SHP77 (cell line): ENCODE data around the gene ASPHD2.
A peak's percentile ranks its signal among the peaks of the same experiment; 100 is the strongest.
"Not testable (repeated sequence)": the region's sequence is repeated elsewhere in the genome, so short reads cannot be mapped to it uniquely, and the experiment has no call there.

Source experiments
- DNase-seq, 2 experiments: peaks; one replicate each; lab custom pipeline; 2025; lab: John Stamatoyannopoulos, UW

The ASPHD2 gene, protein sequence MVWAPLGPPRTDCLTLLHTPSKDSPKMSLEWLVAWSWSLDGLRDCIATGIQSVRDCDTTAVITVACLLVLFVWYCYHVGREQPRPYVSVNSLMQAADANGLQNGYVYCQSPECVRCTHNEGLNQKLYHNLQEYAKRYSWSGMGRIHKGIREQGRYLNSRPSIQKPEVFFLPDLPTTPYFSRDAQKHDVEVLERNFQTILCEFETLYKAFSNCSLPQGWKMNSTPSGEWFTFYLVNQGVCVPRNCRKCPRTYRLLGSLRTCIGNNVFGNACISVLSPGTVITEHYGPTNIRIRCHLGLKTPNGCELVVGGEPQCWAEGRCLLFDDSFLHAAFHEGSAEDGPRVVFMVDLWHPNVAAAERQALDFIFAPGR

DNA sequence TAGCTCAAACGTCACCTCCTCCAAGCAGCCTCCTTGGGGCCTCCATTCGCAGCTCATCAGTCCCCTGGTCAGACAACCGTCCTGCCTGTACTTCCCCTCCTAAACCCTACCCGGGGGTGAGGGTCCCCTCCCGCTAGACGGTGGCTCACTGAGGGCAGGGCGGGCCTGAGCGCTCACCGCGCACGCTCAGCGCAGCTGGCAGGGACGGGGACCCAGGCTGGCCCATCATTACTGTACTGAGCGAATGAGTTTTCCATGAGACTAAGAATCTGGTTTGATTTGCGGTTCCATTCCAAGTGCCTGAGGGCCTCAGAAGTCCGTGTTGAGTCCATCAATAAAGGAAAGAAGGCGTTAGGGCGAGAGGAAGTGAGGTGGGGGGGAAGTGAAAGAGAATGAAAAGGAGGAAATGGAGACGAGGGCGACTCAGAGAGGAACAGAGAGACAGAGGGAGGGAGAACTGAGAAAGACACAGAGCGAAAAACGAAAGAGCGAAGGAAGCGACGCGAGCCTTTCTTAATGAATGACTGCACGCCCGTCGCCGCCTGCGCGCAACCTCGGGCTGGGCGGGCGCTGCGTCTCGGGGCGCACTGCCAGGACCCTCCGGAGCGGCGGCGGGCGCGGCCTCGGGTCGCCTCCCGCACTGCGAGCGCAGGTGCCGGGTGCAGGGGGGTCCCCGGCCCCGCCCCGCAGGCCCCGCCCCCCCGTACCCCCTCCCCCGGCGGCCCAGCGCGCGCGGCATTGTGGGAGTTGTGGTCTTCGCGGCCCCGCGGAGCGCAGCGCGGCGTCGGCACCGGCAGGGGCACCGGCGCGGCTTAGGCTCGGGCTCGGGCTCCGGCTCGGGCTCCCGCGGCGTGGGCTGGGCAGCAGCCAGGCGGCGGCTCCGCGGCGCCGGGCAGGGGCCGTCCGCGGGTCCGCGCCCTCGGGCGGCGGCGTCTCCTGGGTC lies at the start of gene ASPHD2:
Gene ASPHD2 (plus strand): TSS at position 746 of the 943 bp plus-strand sequence. CDS start 4,356 bp downstream, outside the sequence.
- peak; percentile 51 to 54 for DNase-seq

DNA sequence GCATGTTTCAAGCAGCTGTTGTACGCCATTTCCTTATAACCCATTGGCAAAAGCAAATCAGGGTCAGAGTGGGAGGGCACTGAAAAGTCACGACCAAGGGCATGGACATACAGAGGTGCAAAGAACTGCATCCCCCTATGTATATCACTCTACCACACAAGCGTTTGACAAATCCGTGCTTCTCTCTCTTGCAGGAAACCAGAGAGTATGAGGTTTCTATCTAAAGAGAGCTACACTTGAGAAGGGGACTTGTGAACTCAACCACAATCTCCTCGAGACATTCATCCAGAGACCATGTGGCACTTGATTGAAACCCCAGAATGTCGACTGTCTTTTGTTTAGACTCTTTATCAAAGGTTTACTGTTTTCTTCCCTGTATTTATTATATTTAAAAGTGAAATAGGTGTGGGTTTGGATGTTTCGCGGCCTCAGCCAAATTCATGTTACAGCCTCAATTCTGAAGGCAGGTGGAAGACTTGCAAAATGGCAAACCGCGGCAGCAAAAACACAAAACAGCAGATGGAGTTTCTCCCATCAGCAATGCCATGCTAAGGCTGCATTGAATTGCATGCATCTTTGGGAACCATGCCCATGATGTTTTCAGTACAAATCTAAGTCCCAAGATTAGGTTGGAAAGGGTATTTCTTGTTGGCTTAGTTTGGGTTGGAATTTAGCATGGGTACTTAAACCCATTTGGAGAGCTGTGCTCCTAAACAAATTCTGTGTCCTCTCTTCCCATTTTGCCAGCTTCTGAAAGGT lies 48.8 kb upstream of the ASPHD2 start:
- no peak for DNase-seq

DNA sequence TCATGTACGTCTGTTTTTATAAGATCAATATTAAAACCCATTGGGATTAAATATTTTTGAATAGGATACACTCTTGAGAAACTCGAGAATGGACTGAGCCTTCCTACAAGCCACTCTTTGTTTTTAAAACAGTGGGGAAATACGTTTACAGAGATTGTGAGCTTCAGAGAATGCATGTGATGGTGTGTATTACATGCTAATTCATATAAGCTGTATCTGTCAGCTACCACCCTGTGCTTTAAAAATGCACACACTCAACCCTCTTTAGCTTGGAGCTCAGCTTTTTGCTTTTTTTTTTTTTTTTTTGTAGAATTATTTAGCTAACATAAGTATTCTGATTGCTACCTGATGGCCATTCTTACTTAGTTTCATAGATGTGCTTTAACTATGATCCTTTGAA lies 46.3 kb upstream of the ASPHD2 start:
- no peak for DNase-seq

DNA sequence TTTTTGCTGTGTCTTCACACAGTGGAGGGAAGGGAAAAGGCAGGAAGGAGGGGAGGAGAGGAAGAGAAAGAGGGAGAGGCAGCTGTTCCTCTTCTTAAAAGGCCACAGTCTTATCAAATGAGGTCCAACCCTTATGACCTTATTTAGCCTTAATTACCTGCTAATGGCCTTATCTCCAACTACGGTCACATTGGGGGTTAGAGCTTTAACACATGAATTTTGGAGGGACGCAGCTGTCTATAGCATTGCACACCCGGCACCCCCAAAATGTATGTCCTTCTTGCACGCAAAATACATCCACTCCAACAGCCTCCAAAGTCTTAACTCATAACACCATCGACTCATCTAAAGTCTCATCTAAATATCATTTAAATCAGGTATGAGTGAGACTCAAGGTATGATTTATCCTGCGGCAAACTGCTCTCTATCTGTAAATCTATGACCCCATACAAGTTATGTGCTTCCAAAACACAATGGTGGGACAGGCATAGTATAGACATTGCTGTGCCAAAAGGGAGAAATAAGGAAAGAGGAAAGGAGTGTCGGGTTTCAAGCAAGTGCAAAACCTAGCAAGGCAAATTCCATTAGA lies 45.0 kb upstream of the ASPHD2 start:
- no peak for DNase-seq

DNA sequence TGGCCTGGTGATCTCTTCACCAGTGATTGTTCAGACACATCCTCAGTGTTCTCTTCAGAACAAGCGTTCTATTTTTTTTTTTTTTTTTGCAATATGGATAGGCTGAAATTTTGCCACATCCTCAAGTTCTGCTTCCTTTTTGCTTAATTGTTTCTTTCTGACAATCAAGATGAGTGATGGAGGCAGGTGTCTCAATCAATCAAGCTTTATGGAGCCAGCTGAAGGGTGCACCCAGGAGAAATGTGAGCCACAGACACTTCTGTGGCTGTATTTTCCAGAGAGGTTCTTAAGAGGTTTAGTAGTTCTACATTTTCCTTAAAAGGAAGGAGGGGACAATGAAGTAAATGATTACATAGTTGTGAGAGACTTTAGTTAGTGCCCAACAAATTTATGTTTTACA lies 43.9 kb upstream of the ASPHD2 start:
- DNase-seq: no peak

DNA sequence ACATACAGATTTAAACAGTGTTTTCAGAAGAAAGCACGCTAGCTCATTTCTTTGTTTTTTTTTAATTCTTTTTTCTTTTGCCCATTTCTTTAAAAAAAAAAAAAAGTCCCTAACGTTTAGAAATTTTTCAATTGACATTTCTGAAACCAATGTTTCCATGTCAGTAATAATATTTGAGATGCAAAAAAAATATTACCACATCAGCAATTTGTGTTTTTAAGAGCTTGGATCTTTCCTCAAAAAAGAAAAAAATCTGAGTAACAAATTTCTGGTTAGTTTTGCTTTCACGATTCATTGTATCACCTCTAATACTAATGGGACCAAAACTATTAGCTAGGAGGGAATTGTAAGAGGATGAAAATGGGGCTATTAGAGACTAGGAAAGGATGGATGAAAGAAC lies 39.9 kb upstream of the ASPHD2 start:
- DNase-seq: no peak

DNA sequence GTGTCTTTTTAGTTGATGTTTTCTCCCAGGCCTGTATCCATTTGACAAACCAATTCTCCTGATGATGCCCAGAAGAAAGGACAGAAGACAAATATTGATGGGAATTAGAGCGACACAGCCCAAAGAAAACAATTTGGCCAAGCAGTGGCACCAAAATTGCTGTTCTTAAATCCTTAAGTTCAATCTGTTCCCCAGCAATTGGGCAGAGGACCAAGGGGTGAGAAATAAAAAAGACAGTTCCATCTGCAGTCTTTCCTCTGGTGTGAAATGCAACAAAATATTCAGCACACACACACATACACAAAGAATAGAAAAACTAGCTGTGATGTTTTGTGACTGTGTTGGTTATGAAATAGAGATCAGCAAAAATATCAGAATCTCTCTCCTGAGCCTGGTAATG lies 38.0 kb upstream of the ASPHD2 start:
- no peak for DNase-seq

DNA sequence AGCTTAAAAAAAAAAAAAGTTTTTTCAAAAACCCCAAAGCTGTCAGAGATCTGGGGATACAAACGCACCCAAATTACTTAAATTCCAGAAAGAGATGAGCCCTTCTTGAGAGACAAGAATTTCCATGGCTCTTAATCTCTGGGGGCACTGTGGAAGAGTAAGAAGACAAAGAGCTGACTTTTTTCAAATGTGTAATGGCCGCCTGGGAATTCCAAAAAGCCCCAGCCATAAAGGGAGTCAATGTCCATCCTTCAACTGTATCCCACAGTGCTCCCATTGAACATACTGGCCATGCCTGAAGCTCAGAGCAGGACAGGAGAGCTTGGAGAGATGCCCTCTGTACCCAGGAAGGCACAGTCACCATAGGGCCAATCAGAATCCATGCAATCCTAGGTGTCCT lies 37.4 kb upstream of the ASPHD2 start:
- no peak for DNase-seq

DNA sequence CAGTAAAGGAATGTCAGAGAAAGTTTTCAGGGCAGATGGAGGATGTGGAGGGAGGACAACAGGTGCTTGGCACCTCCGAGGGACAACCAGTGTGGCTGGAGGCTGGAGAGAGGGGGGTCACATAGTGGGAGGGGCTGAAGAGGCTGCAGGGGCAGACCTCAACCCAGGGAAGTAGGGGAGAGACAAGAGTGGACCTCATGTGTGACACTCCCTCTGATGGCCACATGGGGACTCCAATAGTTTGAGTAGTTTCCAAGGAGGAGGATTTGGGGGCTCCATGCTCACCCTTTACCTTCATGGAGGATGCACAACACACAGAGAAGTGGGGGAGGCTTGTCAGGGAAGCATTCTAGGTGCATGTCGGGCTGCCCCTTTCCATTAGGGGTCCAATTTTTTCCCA lies 35.1 kb upstream of the ASPHD2 start:
- no peak for DNase-seq

DNA sequence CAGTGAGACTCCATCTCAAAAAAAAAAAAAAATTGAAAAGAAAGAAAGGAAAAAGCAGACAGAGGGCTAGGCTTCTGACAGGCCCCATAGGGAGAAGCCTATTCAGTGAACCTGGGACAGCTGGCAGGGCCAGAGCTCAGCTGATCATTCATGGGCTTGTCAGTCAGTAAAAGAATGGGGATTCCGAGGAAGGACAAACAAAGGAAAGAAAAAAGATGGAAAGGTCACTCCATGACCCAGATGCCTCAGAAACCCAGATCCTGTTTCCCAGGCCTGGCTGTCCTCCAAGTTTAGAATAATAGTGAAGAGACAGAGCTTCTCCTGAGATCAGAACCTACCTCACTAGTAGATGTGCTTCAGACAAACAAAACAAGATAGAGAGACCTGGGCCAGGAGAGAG lies 34.3 kb upstream of the ASPHD2 start:
- DNase-seq: peak in 1 of 2 experiments; percentile 49

DNA sequence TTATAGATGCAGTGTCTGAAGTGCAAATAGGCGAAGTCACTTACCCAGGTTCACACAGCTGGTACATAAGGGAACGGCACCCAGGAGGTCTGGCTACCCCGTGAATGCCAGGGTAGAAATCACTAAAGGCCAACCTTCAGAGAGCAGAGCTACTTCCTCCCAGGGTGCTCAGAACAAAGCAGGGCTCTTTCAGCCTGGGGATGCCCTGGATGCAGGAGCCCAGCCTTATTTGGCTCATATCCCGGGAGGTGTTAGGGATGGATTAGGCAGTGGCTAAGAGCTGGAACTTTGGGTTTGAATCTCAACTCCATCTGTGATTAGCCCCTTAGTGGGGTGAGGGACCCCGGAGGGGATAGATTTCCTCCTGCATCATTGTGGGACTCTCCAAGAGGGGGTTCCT lies 33.1 kb upstream of the ASPHD2 start:
- DNase-seq: no peak

DNA sequence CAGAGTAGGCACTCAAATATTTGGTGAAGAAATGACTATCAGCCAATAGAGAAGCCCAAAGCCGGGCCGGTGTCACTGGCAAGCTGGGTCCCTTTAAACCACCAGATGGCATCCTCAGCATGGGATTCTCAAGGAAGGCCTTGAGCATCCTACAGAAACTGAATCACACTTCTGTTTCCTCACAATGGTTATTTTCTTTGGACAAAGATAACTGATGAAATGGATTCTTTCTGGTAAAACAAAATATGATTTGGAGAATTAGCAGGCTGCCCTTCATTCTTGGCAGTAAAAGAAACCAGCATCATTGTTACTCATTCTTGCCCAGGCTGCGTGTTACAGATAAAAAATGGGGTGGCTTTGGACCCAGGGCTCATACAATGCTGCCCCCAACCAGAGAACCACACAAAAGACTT lies 30.3 kb upstream of the ASPHD2 start:
- peak; percentile 43 to 67 for DNase-seq

DNA sequence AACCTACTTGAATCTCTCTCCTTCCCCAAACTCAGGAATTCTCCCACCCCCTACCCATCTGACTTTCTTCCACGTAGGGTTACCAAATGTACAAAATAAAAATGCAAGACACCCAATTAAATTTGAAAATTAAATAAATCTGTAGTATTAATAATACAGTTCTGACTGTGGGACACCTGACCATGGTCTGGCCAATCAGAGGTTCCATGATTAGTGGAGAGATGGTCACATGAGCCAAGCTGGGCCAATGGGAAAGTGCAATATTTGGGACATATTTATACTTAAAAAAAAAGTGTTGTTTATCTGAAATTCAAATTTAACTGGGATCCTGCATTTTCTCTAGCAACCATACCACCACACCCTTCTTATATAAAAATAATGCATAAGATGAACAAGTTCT lies 29.8 kb upstream of the ASPHD2 start:
- no peak for DNase-seq

DNA sequence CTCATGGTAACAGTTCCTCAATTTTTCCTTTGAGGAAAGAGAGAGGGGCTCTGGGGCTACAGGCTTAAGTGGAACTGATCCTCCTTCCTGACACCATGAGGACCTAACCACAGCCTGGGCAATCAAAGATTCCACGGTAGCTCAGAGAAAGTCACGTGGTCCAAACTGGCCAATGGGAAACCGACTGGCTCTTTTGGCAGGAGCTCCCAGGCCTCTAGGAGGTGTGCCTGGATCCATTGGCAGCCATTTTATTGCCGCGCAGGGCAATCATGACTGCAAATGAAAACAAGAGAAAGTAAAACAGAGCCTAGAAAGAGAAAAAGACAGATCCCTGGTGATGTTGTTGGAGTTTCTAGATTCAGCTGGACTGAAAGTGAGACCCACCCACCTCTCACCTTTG lies 27.3 kb upstream of the ASPHD2 start:
- no peak for DNase-seq

DNA sequence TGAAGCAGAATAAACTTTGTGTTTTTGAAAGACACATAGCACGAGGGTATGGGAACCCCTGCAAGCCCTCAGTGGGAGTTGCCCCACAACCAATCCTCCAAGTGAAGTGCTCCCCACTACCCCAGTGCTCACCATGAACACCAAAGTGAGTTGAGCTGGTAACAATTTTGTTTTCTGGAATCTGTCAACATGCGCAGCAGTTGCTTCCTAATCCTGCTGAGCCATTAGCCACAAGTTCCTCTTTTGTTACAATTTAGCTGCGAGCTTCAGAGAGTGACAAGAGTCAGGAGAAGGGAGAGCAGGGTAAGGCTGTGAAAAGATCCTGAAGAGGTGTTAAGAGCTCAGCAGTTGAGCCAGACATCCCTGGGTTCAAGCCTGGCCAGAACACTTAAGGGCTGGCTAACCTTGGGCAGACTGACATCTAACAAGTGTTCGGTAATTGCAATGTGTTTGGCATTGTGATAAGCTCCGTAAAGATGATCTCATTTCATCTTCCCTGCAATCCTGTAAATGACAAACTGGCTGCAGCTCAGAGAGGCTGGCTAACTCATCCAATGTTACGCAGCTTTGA lies 24.1 kb upstream of the ASPHD2 start:
- DNase-seq: no peak

DNA sequence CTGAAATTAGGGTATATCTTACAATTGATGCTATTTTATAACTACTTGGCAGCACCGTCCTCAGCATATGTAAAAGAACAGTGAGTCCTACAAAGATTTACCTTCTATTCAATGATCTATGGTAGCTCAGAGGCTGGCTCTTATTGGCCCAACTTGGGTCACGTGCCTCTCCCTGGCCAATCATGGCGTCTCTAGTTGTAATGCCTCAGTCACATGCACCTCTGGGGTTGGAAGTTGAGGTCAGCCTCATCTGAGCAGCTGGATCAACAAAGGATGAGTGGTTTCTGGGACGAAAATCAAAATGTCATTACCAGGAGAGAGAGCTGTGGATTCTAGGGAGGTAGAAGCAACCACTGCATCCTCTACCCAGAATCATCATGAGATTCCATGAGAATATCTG lies 22.9 kb upstream of the ASPHD2 start:
- DNase-seq: peak; percentile 95 to 97

DNA sequence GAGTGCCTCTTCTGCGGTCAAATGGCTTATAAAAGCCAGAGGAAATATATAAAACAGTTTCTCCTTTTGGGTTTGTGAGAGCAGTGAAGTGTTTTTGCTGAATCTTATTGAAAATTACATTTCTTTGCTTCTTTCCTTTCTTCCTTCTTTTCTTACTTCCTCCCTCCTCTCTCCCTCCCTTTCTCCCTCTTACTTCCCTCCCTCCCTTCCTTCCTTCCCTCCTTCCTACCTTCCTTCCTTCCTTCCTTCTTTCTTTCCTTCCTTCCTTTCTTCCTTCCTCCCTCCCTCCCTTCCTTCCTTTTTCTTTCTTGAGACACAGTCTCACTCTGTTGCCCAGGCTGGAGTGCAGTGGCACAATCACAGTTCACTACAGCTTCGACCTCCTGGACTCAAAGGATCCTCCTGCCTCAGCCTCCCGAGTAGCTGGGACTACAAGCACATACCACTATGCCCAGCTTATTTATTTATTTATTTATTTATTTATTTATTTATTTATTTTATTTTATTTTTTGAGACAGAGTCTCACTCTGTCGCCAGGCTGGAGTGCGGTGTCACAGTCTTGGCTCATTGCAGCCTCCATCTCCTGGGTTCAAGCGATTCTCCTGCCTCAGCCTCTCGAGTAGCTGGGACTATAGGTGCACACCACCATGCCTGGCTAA lies 20.4 kb upstream of the ASPHD2 start:
- DNase-seq: not testable (repeated sequence)

DNA sequence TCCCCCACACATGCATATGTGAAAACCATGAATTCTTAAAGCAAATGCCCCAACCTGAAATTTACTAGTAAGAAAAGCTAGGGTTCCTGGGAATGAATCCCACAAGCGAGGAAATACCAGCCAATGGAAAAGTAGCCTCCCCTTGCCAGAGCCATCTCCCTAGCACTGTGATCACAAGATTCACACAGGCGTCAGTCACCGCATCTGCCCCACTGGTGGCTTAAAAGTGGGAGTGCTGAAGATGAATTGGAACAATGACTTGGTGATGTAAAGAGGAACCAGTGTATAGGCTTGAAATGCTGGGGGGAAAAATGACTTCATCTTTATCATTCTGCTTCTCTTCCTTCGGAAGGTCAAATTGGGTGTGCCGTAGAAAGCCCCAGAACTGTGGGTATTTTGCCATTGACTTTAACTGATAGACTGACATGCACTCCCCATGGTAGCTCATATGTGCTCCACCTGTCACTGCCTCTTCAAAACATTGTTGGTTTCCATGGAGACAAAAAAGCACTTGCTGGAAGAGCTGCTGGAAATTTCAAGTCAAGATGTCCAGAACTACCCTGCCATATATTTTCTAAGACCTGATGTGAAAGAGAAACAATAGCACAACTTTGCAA lies 19.2 kb upstream of the ASPHD2 start:
- no peak for DNase-seq

DNA sequence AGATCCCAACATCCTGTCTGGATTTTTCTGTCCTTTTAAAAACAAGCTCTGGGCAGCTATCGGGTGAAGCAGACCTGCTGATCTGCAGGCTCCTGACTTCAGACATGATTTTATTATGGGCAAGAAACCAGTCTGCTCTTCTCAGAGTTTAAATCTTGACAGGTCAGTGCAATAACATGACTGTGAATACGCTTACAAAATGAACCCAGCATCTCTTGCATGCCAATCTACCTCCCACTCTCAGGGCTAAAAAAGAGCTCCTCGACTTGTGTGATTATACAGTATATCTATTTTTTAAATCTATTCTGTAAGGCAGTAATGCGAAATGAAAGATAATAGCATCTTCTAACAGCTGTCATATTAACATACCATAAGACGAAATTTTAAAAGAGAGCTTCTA lies 18.7 kb upstream of the ASPHD2 start:
- DNase-seq: no peak

DNA sequence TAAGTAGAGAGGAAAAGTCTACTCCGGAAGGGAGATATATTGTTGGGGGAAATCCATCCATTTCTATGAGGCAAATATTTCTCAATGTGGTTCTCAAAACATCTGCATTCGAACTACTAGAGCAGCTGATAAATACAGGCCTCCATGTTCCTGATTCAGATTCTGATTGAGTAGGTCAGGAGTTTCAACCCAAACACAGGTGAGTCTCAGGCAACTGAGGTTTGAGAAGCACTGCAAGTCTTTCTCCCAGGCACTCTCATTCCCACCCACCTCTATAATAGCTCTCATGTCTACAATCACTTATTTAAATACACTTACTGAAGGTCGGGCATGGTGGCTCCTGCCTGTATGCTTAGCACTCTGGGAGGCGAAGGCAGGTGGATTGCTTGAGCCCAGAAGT lies 14.7 kb upstream of the ASPHD2 start:
- no peak for DNase-seq

DNA sequence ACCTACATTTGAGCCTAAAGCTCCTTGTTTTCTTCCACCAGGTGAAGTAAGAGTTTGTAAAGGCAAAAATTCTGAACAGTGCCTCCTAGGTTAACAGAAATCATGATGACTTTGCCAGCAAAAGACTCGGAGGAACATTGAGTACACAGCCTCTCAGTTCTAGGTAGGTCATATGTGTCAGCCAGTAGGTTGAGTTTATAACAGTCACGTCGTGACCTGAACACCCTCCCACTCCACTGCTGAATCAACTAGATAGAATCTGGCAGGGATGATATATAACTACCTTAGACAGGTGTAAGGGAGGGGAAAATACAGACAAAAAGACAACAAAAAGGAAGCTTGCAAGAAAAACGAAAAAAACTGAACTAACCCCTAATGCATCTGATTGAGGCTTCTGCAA lies 12.8 kb upstream of the ASPHD2 start:
- no peak for DNase-seq
